ENCODE measurements around the gene RILPL1.

RILPL1 gene

GRCh38 chr12:123427036-123427769 lies 106.3 kb downstream of the RILPL1 start:
- DNase-seq (ENCODE audit: low read depth) = no peak

- DNase-seq (ENCODE audit: low read depth) = no peak
Measured at GRCh38 chr12:123421314-123421713, 112.2 kb downstream of the RILPL1 start.
